Activated gamma-delta T cell treated with Interleukin-2 at 50 U/mL for 16 hours (primary cell): Measurements from ENCODE around the gene DCAF12.
"Not testable (repeated sequence)": the region's sequence is repeated elsewhere in the genome, so short reads cannot be mapped to it uniquely, and the experiment has no call there.

Experiments used
- DNase-seq: peaks from one replicate; pipeline ENCODE4 v3.0.0-alpha.2; 2020

Gene DCAF12

DNA sequence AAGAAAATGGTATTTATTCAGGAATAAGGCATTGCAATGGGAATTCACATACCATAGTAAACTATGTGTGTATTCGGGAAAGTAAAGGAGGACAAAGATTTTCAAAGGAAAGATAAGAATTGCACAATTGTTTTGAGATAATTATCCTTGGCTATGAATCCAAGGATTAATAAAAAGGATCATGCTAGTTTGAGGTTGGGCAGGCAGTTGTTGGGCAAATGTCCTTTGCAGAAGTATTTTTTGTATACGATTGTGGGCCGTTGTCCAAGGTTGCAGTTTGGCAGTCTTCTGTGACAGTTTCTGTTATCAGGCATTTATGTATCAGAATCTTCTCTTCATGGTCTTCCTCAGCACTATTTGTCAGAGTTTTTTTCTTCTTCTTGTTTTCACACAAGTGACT is 67.2 kb downstream of the DCAF12 start:
- DNase-seq = no peak

DNA sequence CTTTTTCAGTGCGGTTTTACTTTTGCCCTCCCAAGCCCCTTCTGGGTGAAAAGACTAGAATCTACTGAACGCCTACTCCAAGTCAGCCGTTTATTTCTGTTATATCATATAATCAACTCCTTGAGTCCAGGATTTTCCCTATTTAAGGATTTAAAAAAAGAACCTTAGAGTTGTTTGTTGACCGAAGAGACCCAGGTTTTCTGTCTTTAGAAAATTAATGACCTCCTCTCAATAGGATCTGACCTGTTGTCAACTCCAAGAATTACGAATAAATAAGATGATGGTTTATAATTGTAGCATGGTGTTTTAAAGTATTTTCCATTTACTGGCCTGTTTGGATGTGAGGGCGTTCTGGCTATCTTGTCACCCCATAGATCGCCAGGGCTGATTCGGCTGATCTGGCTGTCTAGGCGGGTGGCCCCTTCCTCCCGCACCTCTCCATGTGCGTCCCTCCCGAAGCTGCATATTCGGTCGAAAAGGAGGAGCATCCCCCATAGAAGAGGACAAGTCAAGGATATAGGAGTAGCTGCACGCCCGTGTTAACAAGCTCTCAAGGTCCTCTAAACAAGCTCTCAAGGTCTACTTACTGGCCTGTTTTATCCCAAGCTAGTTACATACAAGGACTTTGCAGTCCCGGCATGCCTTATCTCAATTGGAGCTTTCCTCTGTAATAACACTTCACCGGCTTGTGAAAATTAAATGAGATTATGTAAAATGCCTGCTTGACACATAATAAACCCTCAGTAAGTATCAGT is 76.7 kb downstream of the DCAF12 start:
- no peak for DNase-seq

DNA sequence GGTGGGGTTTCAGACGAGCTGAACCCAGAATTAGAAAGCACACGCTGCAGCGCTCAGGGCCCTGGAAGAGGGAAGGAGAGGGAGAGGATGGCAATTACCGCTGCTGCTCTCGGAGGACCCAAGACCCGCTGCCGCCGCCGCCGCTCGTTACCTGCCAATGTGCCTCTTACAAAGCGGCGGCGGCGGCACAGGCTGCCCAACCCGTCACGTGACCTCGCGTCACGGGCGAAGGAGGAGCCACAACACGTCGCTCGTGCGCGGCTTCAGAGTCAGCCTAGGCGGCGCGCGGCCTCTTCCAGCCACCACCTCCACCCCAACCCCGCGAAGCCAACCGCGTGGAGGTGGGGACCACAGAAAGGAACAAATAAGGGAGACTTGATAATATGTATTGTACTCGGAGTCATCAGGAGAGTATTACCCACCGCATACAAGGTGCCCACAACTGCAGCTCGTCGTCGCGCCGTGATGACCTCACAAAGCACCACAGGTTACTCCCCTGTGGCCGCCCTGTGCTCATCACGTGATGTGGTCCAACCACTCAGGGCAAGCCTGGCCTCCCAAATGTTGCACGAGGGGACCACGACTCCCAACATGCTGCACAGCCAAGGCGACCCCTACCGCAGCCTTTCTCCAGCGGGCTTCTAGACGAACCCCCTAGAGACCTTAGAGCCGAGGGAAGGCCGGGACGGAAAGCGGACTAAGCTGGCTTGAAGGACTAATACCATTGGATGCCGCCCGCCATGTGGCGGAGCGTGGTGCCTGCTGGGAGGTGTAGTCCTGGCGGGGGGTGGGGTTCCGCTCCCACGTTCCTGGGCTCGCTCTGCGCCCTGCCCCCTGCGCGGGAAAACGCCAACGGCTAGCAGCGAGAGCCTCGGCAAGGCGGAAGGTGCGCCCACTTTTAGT is 77.5 kb downstream of the DCAF12 start, which contains the start of gene UBAP2:
UBAP2 (minus strand) TSS at position 161 of the 903 bp plus-strand sequence. CDS start 31,739 bp downstream, outside the sequence.
- DNase-seq = peak; percentile 94

DNA sequence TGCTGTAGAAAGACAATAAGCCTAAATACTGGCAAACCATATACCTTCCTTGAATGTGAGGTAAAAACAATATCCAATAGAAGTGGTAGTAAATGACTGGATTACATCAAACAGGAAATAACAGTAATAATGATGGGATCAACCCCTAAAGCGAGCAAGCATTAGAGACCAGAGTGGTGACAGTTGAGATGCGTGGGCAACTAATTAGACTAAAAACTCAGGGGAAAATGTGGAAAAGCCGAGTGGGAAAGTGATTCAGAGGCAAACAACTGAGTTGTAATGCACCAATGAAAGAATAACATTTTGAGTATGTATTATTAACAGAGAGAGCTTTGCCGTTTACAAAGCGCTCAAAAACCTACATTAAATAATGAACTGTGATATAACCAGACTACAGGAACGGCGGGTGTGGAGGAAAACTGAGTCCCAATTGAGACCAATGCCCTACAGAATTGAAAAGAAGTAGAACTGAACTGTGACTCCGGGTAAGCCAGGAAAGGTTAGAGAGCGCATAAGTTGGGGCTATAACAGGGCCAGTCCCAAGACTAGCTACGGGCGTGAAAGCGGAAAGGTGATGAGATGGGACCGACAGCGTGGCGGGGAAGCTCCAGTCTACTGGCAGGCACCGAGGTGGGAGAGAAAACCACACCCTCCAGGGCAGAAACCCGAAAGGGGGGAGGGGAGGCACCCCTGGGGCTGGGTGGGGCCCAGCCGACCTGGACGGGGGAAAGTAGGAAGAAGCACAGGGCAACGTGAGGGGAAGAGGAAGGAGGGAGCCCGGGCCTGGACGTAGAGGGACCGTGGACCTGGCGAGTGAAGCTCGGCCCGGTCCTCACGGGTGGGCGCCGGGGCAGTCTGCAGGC is 78.4 kb downstream of the DCAF12 start:
- DNase-seq = peak; percentile 35

DNA sequence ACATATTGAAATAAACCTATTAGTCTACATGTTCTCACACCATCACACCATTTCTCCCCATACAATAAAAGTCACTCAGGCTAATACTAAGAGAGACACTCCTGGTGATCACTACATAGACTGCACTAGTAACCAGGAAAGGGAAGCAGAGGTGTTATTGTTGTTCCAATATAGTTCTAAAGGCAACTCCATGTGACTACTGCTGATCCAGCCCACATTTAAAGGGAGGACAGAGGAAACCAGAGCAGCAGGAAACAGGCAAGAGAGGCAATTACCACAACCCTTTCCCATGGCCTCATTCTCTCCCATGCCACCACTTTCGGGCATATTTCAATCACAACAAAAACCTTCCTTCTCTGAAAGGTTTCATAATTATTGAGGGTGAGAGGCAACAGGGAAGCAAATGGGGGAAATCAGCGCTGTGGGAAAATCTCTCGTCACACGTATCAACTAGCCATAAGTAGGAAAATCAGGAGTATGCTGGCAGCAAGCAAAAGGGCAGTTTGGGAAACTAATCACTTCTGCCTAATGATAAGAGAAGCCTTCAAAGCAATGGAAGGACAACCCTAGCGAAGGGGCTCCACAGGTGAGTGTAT is 79.6 kb downstream of the DCAF12 start:
- no peak for DNase-seq

DNA sequence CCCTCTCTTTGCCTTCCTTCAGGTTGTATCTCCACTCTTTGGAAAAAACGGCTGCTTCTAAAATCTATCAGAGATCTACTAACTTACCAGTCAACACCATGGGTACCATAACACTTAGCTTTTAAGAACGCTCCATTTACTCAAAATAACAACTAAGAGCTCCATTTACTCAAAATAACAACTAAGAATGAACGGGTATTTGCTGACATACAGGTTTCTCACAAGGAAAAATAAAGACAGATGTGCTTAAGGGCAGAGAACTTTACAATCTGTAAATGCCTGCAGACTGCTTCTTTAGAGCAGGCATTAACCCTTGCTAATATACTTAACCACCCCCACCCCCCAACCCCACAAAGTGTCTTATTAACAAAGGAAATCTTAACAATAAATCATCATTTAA is 80.6 kb downstream of the DCAF12 start:
- no peak for DNase-seq

DNA sequence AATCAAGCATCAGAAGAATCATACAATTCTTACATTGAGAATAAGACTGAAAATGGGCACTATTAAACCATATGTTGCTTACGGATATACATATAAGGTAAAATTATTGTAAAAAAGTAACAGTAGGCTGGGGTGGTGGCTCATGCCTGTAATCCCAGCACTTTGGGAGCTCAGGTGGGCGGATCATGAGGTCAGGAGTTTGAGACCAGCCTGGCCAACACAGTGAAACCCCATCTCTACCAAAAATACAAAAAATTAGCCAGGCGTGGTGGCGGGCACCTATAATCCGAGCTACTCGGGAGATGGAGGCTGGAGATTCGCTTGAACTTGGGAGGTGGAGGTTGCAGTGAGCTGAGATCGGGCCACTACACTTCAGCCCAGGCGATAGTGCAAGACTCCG is 84.4 kb downstream of the DCAF12 start:
- not testable (repeated sequence) for DNase-seq

DNA sequence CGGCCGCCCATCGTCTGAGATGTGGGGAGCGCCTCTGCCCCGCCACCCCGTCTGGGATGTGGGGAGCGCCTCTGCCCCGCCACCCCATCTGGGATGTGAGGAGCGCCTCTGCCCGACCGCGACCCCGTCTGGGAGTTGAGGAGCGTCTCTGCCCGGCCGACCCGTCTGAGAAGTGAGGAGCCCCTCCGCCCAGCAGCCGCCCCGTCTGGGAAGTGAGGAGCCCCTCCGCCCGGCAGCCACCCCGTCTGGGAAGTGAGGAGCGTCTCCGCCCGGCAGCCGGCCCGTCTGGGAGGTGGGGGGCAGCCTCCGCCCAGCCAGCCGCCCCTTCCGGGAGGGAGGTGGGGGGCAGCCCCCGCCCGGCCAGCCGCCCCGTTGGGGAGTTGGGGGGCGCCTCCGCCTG is 87.6 kb downstream of the DCAF12 start:
- not testable (repeated sequence) for DNase-seq

DNA sequence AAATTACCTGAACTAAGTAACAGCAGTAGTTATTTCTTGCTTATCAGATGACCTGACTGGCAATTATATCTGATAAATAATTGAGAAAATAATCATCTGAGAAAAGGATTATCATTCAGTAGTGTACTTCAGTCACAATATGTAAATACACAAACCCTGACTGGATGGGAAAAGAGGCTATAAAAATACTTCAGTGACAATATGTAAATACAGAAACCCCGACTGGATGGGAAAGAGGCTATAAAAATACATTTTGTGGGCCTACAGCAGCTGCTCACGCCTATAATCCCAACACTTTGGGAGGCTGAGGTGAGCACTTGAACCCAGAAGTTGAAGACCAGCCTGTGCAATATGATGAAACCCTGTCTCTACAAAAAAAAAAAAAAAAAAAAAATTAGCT is 88.9 kb downstream of the DCAF12 start:
- no peak for DNase-seq

DNA sequence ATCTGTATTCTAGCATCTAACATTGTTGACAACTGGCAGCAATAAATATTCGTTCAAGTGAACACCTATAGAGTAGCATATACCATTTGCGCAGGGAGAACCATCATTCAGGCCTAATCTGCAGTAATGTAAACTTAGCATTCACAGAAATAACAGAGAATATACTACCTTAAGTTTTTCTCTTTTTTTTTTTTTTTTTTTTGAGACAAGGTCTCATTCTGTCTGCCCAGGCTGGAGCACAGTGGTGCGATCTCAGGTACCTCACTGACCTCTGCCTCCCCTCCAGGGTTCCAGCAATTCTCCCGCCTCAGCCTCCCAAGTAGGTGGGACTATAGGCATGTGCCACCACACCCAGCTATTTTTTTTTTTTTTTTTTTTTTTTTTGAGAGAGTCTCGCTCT is 89.9 kb downstream of the DCAF12 start:
- no peak for DNase-seq
